ENCODE measurements around the gene CSNK2A1. TPM values are rescaled to one million over a fixed set of nuclear protein-coding genes. Genes with fewer than 3 reads are reported as not detected.
A peak's percentile ranks its signal among the peaks of the same experiment; 100 is the strongest.

The CSNK2A1 gene
- total RNA-seq, 1 donor from 2014 or later, result 84.8 TPM

DNA sequence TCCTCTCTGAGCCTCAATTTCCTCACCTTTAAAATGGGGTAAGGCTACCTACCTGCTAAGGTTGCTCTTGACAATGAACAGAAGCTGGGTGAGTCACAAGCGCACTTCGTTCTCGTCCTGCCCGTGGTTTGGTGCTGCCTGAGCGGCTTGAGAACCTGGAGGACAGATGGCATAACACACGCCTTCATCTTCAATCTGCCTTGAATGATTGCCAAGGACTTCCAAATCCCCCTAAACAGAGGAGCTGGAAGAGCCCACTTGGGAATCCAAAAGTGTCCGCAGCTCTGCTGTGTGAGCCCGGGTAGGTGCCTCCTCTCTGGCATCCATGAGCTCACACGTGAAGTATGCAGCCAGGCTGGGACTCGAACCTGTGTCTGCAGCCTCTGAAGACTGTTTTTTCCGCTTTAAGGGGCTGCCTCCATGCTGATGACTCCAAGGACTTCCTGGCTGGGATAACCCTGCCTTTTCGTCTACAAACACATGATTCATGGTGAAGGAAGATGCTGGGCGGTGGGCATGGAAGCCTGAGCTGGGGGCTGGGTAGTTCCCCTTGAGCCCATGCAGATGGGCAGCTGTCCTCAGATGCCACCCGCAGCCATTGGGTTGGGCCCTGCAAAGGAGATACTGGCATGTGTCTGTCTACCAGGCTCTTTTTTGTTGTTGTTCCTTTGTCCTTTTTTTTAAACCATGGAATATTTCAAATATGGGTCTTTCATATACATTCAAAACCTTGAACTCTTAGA lies 25.3 kb upstream of the CSNK2A1 start:
- no peaks in the 10 kb centered on the region for H3K9me3 ChIP-seq
- H3K4me1 ChIP-seq, result peaks cover 12% of the 10 kb centered on the region
- H3K36me3 ChIP-seq, result no peaks in the 10 kb centered on the region
- H3K27ac ChIP-seq, result no peak overlapping the region
- no peak for DNase-seq
- no peak overlapping the region for H3K4me3 ChIP-seq
- TF ChIP-seq, protein P1, sequence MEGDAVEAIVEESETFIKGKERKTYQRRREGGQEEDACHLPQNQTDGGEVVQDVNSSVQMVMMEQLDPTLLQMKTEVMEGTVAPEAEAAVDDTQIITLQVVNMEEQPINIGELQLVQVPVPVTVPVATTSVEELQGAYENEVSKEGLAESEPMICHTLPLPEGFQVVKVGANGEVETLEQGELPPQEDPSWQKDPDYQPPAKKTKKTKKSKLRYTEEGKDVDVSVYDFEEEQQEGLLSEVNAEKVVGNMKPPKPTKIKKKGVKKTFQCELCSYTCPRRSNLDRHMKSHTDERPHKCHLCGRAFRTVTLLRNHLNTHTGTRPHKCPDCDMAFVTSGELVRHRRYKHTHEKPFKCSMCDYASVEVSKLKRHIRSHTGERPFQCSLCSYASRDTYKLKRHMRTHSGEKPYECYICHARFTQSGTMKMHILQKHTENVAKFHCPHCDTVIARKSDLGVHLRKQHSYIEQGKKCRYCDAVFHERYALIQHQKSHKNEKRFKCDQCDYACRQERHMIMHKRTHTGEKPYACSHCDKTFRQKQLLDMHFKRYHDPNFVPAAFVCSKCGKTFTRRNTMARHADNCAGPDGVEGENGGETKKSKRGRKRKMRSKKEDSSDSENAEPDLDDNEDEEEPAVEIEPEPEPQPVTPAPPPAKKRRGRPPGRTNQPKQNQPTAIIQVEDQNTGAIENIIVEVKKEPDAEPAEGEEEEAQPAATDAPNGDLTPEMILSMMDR (IDR thresholded peaks at IDR 0.05), result no peak
- intact Hi-C loops (cut with DNase I), result no loop called here
- ATAC-seq, result no peak
- H3K27me3 ChIP-seq, result peaks cover 11% of the 10 kb centered on the region

DNA sequence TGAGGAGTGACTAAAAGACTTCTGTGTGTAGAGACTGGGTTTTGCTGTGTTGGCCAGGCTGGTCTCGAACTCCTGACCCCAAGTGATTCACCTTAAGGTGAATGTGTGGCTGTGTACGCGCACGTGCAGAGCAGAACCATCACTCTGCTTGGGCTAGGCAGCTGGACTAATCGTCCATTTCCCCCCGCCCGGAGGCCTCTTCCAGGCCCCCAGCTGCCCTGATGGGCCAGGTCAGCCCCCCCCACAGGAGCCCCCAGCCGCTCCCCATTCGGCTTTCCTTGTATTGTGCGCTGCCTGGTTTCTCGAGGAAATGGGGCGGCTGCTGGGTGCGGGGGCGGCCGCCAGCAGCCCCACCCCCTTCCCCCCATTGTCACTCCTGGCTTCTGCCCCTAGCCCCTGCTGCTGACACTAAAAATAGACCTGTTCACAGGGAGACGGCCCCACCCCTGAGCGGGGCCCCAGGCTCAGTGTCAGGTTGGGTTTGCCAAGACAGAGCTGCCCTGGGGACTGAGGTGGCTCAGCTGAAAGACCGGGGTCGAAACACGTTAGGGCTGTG lies 24.6 kb upstream of the CSNK2A1 start:
- Histone ChIP-seq H3K36me3 (no peaks in the 10 kb centered on the region), H3K9me3 (no peaks in the 10 kb centered on the region), H3K4me1 (peaks cover 12% of the 10 kb centered on the region), H3K4me3 (no peak overlapping the region), H3K27me3 (peaks cover 11% of the 10 kb centered on the region), H3K27ac (no peak overlapping the region)
- intact Hi-C loops (cut with DNase I), result no loop called here
- ATAC-seq, result peak; percentile 15
- no peak for DNase-seq
- TF ChIP-seq, protein P1 (IDR thresholded peaks at IDR 0.05), result no peak

DNA sequence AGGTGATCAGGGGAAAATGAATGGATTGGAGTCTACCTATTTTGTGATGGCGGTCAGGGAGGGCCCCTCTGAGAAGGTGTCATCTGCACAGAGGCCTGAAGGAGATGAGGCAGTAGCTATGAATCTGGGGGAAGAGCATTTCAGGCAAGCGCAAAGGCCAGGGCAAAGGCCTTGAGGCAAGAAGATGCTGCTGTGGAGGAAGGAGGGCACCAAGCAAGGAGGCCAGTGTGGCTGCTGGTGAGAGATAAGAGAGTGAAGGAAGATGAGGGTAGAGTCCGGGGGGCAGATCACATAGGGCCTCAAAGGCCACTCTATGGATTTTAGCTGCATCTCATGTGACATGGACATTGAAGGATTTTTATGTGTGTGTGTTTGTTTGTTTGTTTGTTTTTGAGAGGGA lies 20.6 kb upstream of the CSNK2A1 start:
- no peaks in the 10 kb centered on the region for H3K9me3 ChIP-seq
- no peak for ATAC-seq
- H3K27me3 ChIP-seq, result peaks cover 27% of the 10 kb centered on the region
- no peak for DNase-seq
- no peak overlapping the region for H3K4me3 ChIP-seq
- no peak overlapping the region for H3K27ac ChIP-seq
- intact Hi-C loops (cut with DNase I), result loop anchor here (5.0 kb wide), 1 partner anchor 83 kb away; no protein-coding TSS in a partner anchor
- no peaks in the 10 kb centered on the region for H3K36me3 ChIP-seq
- TF ChIP-seq, protein P1 (IDR thresholded peaks at IDR 0.05), result no peak
- no peaks in the 10 kb centered on the region for H3K4me1 ChIP-seq

DNA sequence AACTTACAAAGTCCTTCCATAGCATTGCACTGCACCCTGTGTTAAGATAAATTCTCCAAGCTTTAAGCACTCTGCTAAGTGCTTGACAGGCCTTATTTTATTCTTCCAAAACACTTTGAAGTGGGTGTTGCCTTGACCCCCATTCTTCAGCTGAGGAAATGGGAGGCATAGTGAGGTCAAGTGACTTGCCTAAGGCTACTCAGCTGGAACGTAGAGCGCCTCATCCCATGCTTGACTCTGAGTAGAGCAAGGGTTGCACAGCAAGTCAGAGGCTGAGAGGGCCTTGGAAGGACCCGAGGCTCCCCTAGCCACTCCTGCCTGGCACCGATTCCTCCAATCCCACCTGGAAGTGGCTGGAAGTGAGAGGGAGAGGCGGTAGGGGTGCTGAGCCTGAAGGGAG lies 19.6 kb upstream of the CSNK2A1 start:
- H3K36me3 ChIP-seq, result no peaks in the 10 kb centered on the region
- no peaks in the 10 kb centered on the region for H3K4me1 ChIP-seq
- intact Hi-C loops (cut with DNase I), result loop anchor here (5.0 kb wide), 1 partner anchor 84 kb away; no protein-coding TSS in a partner anchor
- peaks cover 26% of the 10 kb centered on the region for H3K27me3 ChIP-seq
- no peak overlapping the region for H3K27ac ChIP-seq
- TF ChIP-seq, protein P1 (IDR thresholded peaks at IDR 0.05), result no peak
- no peaks in the 10 kb centered on the region for H3K9me3 ChIP-seq
- ATAC-seq (no peak), DNase-seq (no peak)
- no peak overlapping the region for H3K4me3 ChIP-seq

DNA sequence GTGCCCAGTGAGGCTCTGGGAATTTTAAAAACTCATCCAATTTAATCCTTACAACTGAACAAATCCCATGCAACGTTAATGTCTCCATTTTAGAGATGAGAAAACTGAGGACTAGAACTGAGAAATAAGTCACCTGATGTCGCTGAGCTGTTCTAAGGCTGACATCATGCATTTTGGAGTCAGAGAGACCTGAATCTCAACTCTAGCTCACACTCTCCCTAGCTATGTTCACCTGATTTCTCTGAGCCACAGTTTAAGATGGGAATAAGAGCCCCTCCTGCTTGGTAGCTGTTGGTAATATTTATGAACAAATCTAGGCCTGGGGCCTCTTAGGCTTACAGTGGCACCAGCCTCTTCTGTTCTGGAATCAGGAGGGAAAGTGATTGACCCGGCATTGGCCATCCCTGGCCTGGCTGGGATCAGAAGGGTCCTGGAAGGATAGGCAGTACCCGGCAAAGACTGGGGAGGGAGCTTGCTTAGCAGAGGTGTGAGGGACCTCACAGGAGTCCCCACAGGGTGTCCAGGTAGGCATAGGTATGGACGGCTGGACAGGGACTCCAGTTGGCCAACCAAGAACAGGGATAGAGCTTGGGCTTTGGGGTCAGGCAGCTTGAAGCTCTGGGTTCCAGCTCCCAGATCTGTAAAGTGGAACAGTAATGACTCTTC lies 18.8 kb upstream of the CSNK2A1 start:
- intact Hi-C loops (cut with DNase I), result loop anchor here (5.0 kb wide), 1 partner anchor 85 kb away; no protein-coding TSS in a partner anchor
- Histone ChIP-seq H3K27me3 (peaks cover 18% of the 10 kb centered on the region), H3K36me3 (no peaks in the 10 kb centered on the region), H3K4me3 (no peak overlapping the region), H3K4me1 (no peaks in the 10 kb centered on the region), H3K9me3 (no peaks in the 10 kb centered on the region), H3K27ac (no peak overlapping the region)
- TF ChIP-seq, protein P1 (IDR thresholded peaks at IDR 0.05), result no peak
- DNase-seq, result no peak
- no peak for ATAC-seq
